Right lobe of liver (tissue), 6 donors: Measurements from ENCODE around the gene CTSO. TPM values are rescaled to one million over a fixed set of nuclear protein-coding genes. Genes with fewer than 3 reads are reported as not detected.
"Not testable (repeated sequence)": the region's sequence is repeated elsewhere in the genome, so short reads cannot be mapped to it uniquely, and the experiment has no call there.

Source experiments
- ATAC-seq, 4 donors: fragments of 200-7000 bp; cut with Tn5 transposase; one replicate each; pipeline ENCODE4 v1.9.1; 2020; ENCODE audit warnings: mild to moderate bottlenecking in 4 of 4, moderate library complexity in 4 of 4
- DNase-seq, 3 donors: peaks; one replicate each; pipeline ENCODE4 v3.0.0-alpha.2; 2020
- H3K27ac ChIP-seq, 3 donors: fragments of 200-600 bp; one replicate each; pipeline ENCODE4 v1.8.0; 2022
- H3K27me3 ChIP-seq, 2 donors: fragments of 200-600 bp; one replicate each; pipeline ENCODE4 v1.8.0; 2022
- H3K36me3 ChIP-seq, 4 donors: fragments of 200-600 bp; sonication (generic) in 1 of 4; one replicate each; pipeline versions ENCODE4 v1.5.1 to v1.8.0; 2017 to 2022; ENCODE audit warnings: control low read depth in 1 of 4
- H3K4me1 ChIP-seq, 4 donors: fragments of 200-600 bp; sonication (generic) in 1 of 4; one replicate each; pipeline versions ENCODE4 v1.5.1 to v1.8.0; 2017 to 2022; ENCODE audit warnings: control low read depth in 1 of 4
- H3K4me3 ChIP-seq, 3 donors: fragments of 200-600 bp; one replicate each; pipeline ENCODE4 v1.8.0; 2022
- H3K9me3 ChIP-seq, 4 donors: fragments of 200-600 bp; sonication (generic) in 1 of 4; one replicate each; pipeline versions ENCODE4 v1.5.1 to v1.8.0; 2017 to 2022; ENCODE audit warnings: control low read depth in 1 of 4
- CTCF ChIP-seq, 4 donors: fragments of 200-600 bp in 3 of 4; fragments of 450-650 bp in 1 of 4; IDR thresholded peaks; one replicate each; pipeline versions ENCODE4 v1.5.1 to v1.8.0; 2016 to 2022; ENCODE audit warnings: antibody characterized with exemption in 4 of 4, mild to moderate bottlenecking in 2 of 4
- POLR2A ChIP-seq: fragments of 450-650 bp; IDR thresholded peaks from one replicate; pipeline ENCODE4 v1.6.1; 2017; ENCODE audit warnings: antibody characterized with exemption, mild to moderate bottlenecking
- WGBS: methylation state at CpG from one replicate; pipeline ENCODE4 v1.1.6; 2018; ENCODE audit warnings: low coverage, low lambda C conversion rate; ENCODE audit not compliant: insufficient coverage; ENCODE audit errors: missing lambda C conversion rate; 5-methylcytosine and 5-hydroxymethylcytosine counted together
- intact Hi-C, 2 donors: fragments of 100-400 bp; cut with DNase I; formaldehyde crosslinking; loops; one replicate each; pipeline versions ENCODE4 v1.11.2 to v1.14.1; 2022
- total RNA-seq, 6 experiments: library from RNA; depleted of rRNA in 2 of 6; stranded (reverse); fragments of >200 nt in 2 of 6; fragmentation: NEBNext Ultra II Directional in 3 of 6; extraction: Animal tissue kit (Norgen Biotek cat#: 25700) in 3 of 6; gene quantifications; one replicate each; pipeline versions ENCODE4 v1.1.0 to v1.2.4, GENCODE V29; 2016 to 2023
- donor health status: DM: no; HTN: yes; CAD: no.
- donor health status: DM: no; HTN: no; CAD: no.
- donor health status: DM: no; HTN: no; CAD: no.
- donor health status: DM: no; HTN: yes; CAD: no.
- donor health status: DM: no; HTN: yes; CAD: no.

The CTSO gene
- total RNA-seq, 6 experiments from 2014 or later, result 23.8 to 44.7 (median 26.1) TPM

GRCh38 chr4:155935389-155935986 is 18.2 kb downstream of the CTSO start:
- 34% methylated on average over 4 of the region's 4 CpGs for WGBS
- no peak for TF ChIP-seq POLR2A
- no peak for TF ChIP-seq CTCF (IDR thresholded peaks at IDR 0.05)

GRCh38 chr4:155934634-155935033 is 19.0 kb downstream of the CTSO start:
- H3K27me3 ChIP-seq, H3K9me3 ChIP-seq, intact Hi-C loops, H3K36me3 ChIP-seq, DNase-seq, ATAC-seq, H3K4me3 ChIP-seq: not testable (repeated sequence)
- 64% methylated on average over 4 of the region's 4 CpGs for WGBS
- Histone ChIP-seq H3K27ac (peak overlapping the region in 2 of 3 donors; percentile 71 to 79), H3K4me1 (peaks cover 0 to 47% (median 19%) of the 10 kb centered on the region in 4 donors)

More at GRCh38 chr4:155935389-155935986, 18.2 kb downstream of the CTSO start:
- H3K27me3 ChIP-seq, result no peaks in the 10 kb centered on the region
- H3K4me1 ChIP-seq, result peaks cover 0 to 42% (median 19%) of the 10 kb centered on the region in 4 donors
- H3K36me3 ChIP-seq, result peaks cover 0 to 5% (median 0%) of the 10 kb centered on the region in 4 donors
- ATAC-seq (peak; percentile 74 to 87 (median 76)), DNase-seq (no peak)
- intact Hi-C loops, result no loop called here
- H3K4me3 ChIP-seq, result no peak overlapping the region
- no peaks in the 10 kb centered on the region for H3K9me3 ChIP-seq
- peak overlapping the region in 2 of 3 donors; percentile 71 to 79 for H3K27ac ChIP-seq

- no peaks in the 10 kb centered on the region for H3K9me3 ChIP-seq
- ATAC-seq (no peak), DNase-seq (no peak)
- 98% methylated on average over 4 of the region's 4 CpGs for WGBS
- no peak overlapping the region for H3K27ac ChIP-seq
- H3K36me3 ChIP-seq, result no peaks in the 10 kb centered on the region
- intact Hi-C loops, result no loop called here
- no peaks in the 10 kb centered on the region for H3K27me3 ChIP-seq
- TF ChIP-seq POLR2A, result no peak
- no peak for TF ChIP-seq CTCF (IDR thresholded peaks at IDR 0.05)
- peaks cover 0 to 48% (median 20%) of the 10 kb centered on the region in 4 donors for H3K4me1 ChIP-seq
- no peak overlapping the region for H3K4me3 ChIP-seq
Measured at GRCh38 chr4:155931634-155932033, 22.0 kb downstream of the CTSO start.

GRCh38 chr4:155930330-155930729 is 23.3 kb downstream of the CTSO start:
- DNase-seq, result no peak
- peak; percentile 48 to 73 (median 64) for ATAC-seq
- Histone ChIP-seq H3K4me1 (peaks cover 0 to 48% (median 21%) of the 10 kb centered on the region in 4 donors), H3K4me3 (no peak overlapping the region), H3K36me3 (no peaks in the 10 kb centered on the region), H3K27ac (peak overlapping the region in 1 of 3 donors; percentile 45), H3K27me3 (no peaks in the 10 kb centered on the region), H3K9me3 (no peaks in the 10 kb centered on the region)
- WGBS, result 28% methylated on average over 2 of the region's 2 CpGs
- TF ChIP-seq POLR2A (no peak), CTCF (IDR thresholded peaks at IDR 0.05) (no peak)
- intact Hi-C loops, result no loop called here

- no peak overlapping the region for H3K4me3 ChIP-seq
- TF ChIP-seq POLR2A, result no peak
- TF ChIP-seq CTCF (IDR thresholded peaks at IDR 0.05), result no peak
- peaks cover 0 to 46% (median 21%) of the 10 kb centered on the region in 4 donors for H3K4me1 ChIP-seq
- WGBS, result 94% methylated on average over 3 of the region's 3 CpGs
- intact Hi-C loops, result no loop called here
- DNase-seq (no peak), ATAC-seq (no peak)
- H3K9me3 ChIP-seq, result no peaks in the 10 kb centered on the region
- H3K27me3 ChIP-seq, result no peaks in the 10 kb centered on the region
- H3K36me3 ChIP-seq, result no peaks in the 10 kb centered on the region
- peak overlapping the region in 1 of 3 donors; percentile 45 for H3K27ac ChIP-seq
Measured at GRCh38 chr4:155929833-155930232, 23.8 kb downstream of the CTSO start.
